ENCODE measurements around the gene IZUMO4. TPM values are rescaled to one million over a fixed set of nuclear protein-coding genes. Genes with fewer than 3 reads are reported as not detected.

The IZUMO4 gene
- total and polyA plus RNA-seq, 7 donors = 2.3 to 8.5 (median 4.2) TPM

DNA sequence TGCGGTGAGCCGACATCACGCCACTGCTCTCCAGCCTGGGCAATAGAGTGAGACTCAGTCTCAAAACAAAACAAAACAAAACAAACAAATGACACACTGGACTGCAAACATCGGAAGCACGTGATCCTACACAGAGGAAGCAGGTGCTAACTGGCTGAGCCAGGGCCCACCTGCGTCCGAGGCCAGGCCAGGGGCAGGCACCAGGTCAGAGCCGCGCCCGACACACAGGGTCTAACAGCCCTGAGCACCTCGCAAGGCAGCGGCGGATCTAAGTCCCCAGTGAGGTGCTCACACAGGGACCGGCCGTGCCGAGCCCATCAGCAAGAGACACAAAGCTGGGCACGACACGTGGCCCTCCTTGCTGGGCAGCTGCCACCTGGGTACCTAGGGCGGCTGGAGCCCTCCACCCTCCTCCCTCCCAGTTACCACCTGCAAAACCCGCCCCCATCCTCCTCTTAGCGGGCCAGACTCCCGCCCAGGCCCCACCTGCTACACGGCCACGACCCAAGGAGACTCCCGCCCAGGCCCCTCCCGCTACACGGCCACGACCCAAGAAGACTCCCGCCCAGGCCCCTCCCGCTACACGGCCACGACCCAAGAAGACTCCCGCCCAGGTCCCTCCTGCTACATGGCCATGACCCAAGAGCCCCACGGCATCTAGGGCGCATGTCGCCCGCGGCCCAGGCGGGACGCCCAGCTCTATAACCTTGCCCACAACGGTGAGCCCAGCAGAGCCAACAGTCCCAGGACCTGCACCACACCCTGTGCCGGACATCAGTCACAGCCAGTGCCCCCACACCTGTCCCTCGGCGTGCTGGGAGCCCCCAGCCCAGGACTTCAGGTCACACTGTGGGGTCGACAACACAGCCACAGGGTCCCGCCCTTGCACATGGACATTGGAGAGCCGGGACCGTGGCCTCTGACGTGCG is 39.0 kb downstream of the IZUMO4 start:
- no peak overlapping the region for H3K27ac ChIP-seq
- peaks cover 22 to 72% (median 44%) of the 10 kb centered on the region in 4 donors for H3K36me3 ChIP-seq
- no peaks in the 10 kb centered on the region for H3K9me3 ChIP-seq
- H3K4me1 ChIP-seq = no peaks in the 10 kb centered on the region
- TF ChIP-seq POLR2AphosphoS5 (IDR thresholded peaks at IDR 0.05) (no peak), EP300 (IDR thresholded peaks at IDR 0.05) (no peak), POLR2A (IDR thresholded peaks at IDR 0.05) (no peak)
- TF ChIP-seq, protein P1, sequence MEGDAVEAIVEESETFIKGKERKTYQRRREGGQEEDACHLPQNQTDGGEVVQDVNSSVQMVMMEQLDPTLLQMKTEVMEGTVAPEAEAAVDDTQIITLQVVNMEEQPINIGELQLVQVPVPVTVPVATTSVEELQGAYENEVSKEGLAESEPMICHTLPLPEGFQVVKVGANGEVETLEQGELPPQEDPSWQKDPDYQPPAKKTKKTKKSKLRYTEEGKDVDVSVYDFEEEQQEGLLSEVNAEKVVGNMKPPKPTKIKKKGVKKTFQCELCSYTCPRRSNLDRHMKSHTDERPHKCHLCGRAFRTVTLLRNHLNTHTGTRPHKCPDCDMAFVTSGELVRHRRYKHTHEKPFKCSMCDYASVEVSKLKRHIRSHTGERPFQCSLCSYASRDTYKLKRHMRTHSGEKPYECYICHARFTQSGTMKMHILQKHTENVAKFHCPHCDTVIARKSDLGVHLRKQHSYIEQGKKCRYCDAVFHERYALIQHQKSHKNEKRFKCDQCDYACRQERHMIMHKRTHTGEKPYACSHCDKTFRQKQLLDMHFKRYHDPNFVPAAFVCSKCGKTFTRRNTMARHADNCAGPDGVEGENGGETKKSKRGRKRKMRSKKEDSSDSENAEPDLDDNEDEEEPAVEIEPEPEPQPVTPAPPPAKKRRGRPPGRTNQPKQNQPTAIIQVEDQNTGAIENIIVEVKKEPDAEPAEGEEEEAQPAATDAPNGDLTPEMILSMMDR (IDR thresholded peaks at IDR 0.05) = no peak
- 83 to 90% methylated on average over 50 of the region's 50 CpGs for WGBS, 2 donors
- H3K4me3 ChIP-seq = no peak overlapping the region
- no peak for DNase-seq
- H3K27me3 ChIP-seq = no peaks in the 10 kb centered on the region
- intact Hi-C loops (cut with DNase I) = no loop called here

DNA sequence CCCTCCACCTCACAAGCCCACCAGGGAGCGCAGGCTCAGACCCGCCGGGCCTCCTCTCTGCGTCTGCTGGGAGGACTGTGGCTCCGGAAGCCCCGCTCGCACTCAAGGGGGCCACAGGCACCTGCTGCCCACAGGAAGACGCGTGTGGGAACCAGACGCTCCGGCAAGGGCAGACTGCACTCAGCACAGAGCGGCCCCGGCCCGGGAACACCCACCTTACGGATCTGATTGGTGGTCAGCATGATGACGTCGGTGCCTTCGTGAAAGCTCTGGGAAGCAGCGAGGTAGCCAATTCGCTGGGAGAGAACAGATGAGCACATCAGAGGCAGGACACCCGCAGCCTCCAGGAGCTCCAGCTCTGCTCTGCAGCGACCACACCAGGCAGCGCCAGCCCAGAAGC is 40.1 kb downstream of the IZUMO4 start:
- 96 to 97% methylated on average over 23 of the region's 23 CpGs for WGBS, 2 donors
- peaks cover 18 to 67% (median 39%) of the 10 kb centered on the region in 4 donors for H3K36me3 ChIP-seq
- intact Hi-C loops (cut with DNase I) = no loop called here

DNA sequence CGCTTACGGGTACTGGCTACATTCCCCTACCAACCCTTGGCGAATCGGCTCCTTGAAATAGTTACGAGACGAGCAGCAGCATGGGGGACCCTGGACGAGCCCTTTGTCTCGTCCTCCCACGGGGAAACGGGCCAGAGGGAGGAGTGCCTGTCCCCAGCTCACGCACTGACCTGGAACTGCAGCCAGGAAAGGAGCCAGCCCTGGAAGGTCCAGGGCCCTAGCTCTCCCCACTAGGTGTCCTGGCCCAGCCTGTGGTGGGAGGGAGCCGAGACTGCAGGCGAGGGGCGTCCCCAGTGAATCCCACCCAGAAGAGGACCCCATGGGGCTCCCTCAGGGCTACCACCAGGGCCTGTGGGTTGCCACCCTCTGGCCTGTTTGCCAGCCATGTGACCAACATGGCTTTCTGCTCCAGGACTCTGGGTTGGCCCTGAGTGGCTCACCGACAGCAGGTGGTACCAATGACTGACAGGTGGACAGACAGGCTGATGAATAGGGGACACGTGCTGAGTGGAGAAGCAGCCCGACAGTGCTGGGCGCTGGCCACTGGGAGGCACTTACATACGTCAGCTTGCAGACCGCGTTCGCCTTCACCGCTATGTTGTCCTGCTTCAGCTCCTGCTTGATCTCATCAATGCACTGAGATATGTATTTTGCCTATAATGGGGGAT is 41.5 kb downstream of the IZUMO4 start:
- Histone ChIP-seq H3K4me3 (no peak overlapping the region), H3K36me3 (peaks cover 18 to 53% (median 26%) of the 10 kb centered on the region in 4 donors), H3K9me3 (no peaks in the 10 kb centered on the region), H3K4me1 (no peaks in the 10 kb centered on the region), H3K27ac (no peak overlapping the region), H3K27me3 (no peaks in the 10 kb centered on the region)
- TF ChIP-seq, protein P1 (IDR thresholded peaks at IDR 0.05) = no peak
- TF ChIP-seq EP300 (IDR thresholded peaks at IDR 0.05) (no peak), POLR2AphosphoS5 (IDR thresholded peaks at IDR 0.05) (no peak), POLR2A (IDR thresholded peaks at IDR 0.05) (no peak)
- intact Hi-C loops (cut with DNase I) = no loop called here
- WGBS, 2 donors = 94 to 96% methylated on average over 23 of the region's 23 CpGs
- DNase-seq = no peak

More for the DNA sequence above, 40.1 kb downstream of the IZUMO4 start:
- TF ChIP-seq, protein P1 (IDR thresholded peaks at IDR 0.05) = no peak
- no peak for TF ChIP-seq EP300 (IDR thresholded peaks at IDR 0.05)
- no peak for TF ChIP-seq POLR2AphosphoS5 (IDR thresholded peaks at IDR 0.05)
- TF ChIP-seq POLR2A (IDR thresholded peaks at IDR 0.05) = no peak
- no peaks in the 10 kb centered on the region for H3K27me3 ChIP-seq
- H3K9me3 ChIP-seq = no peaks in the 10 kb centered on the region
- no peak overlapping the region for H3K4me3 ChIP-seq
- DNase-seq = no peak
- H3K27ac ChIP-seq = no peak overlapping the region
- H3K4me1 ChIP-seq = no peaks in the 10 kb centered on the region

DNA sequence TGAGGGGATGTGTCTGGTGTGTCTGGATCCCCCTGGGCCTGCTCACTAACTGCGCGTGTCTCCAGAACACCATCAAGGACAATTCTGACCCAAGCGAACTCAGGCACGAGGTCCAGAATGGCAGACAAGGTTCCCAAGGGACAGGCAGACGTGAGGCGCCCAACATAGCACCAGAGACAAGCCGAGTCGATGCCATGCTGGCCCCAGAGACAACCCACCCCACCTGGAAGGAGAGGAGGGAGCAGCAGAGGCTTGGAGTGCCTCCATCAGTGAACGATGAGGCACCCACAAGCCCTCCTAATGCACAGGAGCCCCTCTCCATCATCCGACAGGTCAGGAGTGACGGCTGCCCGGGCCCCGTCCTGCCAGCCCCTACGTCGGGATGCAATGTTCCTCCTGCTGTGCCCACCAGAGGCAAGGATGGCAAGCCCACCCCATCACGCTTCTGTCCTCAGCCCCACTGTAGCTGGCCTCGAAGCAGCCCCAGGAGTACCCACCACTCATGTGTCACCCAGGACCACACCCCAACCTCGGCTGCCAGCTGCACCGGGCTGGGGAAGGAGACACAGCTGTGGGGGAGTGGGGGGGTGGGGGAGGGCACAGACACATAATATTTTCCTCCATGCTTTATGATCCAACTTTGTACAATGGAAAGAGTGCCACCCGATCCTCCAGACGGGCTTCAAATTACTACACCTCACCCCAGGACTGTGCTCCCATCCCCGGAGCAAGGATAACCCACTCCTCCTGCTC is 42.8 kb downstream of the IZUMO4 start:
- intact Hi-C loops (cut with DNase I) = no loop called here
- DNase-seq = no peak
- no peaks in the 10 kb centered on the region for H3K4me1 ChIP-seq
- H3K9me3 ChIP-seq = no peaks in the 10 kb centered on the region
- H3K27me3 ChIP-seq = no peaks in the 10 kb centered on the region
- H3K4me3 ChIP-seq = no peak overlapping the region
- TF ChIP-seq POLR2AphosphoS5 (IDR thresholded peaks at IDR 0.05) = no peak
- no peak for TF ChIP-seq EP300 (IDR thresholded peaks at IDR 0.05)
- TF ChIP-seq POLR2A (IDR thresholded peaks at IDR 0.05) = no peak
- TF ChIP-seq, protein P1 (IDR thresholded peaks at IDR 0.05) = no peak
- peaks cover 18 to 42% (median 26%) of the 10 kb centered on the region in 4 donors for H3K36me3 ChIP-seq
- 87 to 88% methylated on average over 22 of the region's 22 CpGs for WGBS, 2 donors
- H3K27ac ChIP-seq = no peak overlapping the region
